Lower lobe of right lung (tissue), 2 donors: Measurements from ENCODE around the gene PSMG4. TPM values are rescaled to one million over a fixed set of nuclear protein-coding genes. Genes with fewer than 3 reads are reported as not detected.

Source experiments
- ATAC-seq, 2 donors: fragments of 200-7000 bp; cut with Tn5 transposase; one replicate each; pipeline ENCODE4 v1.9.1; 2020 to 2022; ENCODE audit warnings: mild to moderate bottlenecking in 2 of 2, moderate library complexity in 2 of 2
- DNase-seq: peaks from one replicate; pipeline ENCODE4 v3.0.0-alpha.2; 2020
- H3K27ac ChIP-seq: fragments of 200-600 bp; one replicate; pipeline ENCODE4 v1.8.0; 2022
- H3K27me3 ChIP-seq: fragments of 200-600 bp; one replicate; pipeline ENCODE4 v1.8.0; 2022; ENCODE audit warnings: low read depth
- H3K36me3 ChIP-seq: fragments of 200-600 bp; one replicate; pipeline ENCODE4 v1.8.0; 2022; ENCODE audit warnings: mild to moderate bottlenecking
- H3K4me1 ChIP-seq: fragments of 200-600 bp; one replicate; pipeline ENCODE4 v1.8.0; 2022
- H3K4me3 ChIP-seq: fragments of 200-600 bp; one replicate; pipeline ENCODE4 v1.8.0; 2022; ENCODE audit warnings: mild to moderate bottlenecking
- H3K9me3 ChIP-seq: fragments of 200-600 bp; one replicate; pipeline ENCODE4 v1.8.0; 2022
- CTCF ChIP-seq: fragments of 200-600 bp; IDR thresholded peaks from one replicate; pipeline ENCODE4 v1.8.0; 2022; ENCODE audit warnings: antibody characterized with exemption, mild to moderate bottlenecking
- intact Hi-C: fragments of 100-400 bp; cut with DNase I; formaldehyde crosslinking; loops from one replicate; pipeline ENCODE4 v1.11.0; 2022
- total RNA-seq: library from RNA; stranded (reverse); fragmentation: NEBNext Ultra II Directional; extraction: Animal tissue kit (Norgen Biotek cat#: 25700); gene quantifications from one replicate; pipeline ENCODE4 v1.2.1, GENCODE V29; 2021
- donor health status: DM: no; HTN: yes; CAD: no; lungs with severe emphysema.

Gene PSMG4
- total RNA-seq, 1 donor from 2014 or later, result 19.1 TPM

GRCh38 chr6:3305216-3305565 is 46.4 kb downstream of the PSMG4 start:
- Histone ChIP-seq H3K4me1 (no peaks in the 10 kb centered on the region), H3K4me3 (no peak overlapping the region), H3K36me3 (no peaks in the 10 kb centered on the region), H3K27ac (no peak overlapping the region), H3K27me3 (no peaks in the 10 kb centered on the region), H3K9me3 (no peaks in the 10 kb centered on the region)
- intact Hi-C loops, result no loop called here
- TF ChIP-seq CTCF, result no peak
- DNase-seq (no peak), ATAC-seq (no peak)

- no peak for ATAC-seq
- no peak for TF ChIP-seq CTCF
- intact Hi-C loops, result no loop called here
- no peaks in the 10 kb centered on the region for H3K4me1 ChIP-seq
- no peak overlapping the region for H3K27ac ChIP-seq
- no peaks in the 10 kb centered on the region for H3K27me3 ChIP-seq
- DNase-seq, result no peak
- H3K36me3 ChIP-seq, result no peaks in the 10 kb centered on the region
- no peak overlapping the region for H3K4me3 ChIP-seq
- H3K9me3 ChIP-seq, result no peaks in the 10 kb centered on the region
Observed at GRCh38 chr6:3305831-3306230, 47.1 kb downstream of the PSMG4 start.

GRCh38 chr6:3306848-3307247 is 48.1 kb downstream of the PSMG4 start:
- no peaks in the 10 kb centered on the region for H3K4me1 ChIP-seq
- TF ChIP-seq CTCF, result no peak
- H3K9me3 ChIP-seq, result no peaks in the 10 kb centered on the region
- H3K27me3 ChIP-seq, result no peaks in the 10 kb centered on the region
- H3K36me3 ChIP-seq, result no peaks in the 10 kb centered on the region
- H3K4me3 ChIP-seq, result no peak overlapping the region
- intact Hi-C loops, result no loop called here
- no peak overlapping the region for H3K27ac ChIP-seq
- ATAC-seq (no peak), DNase-seq (no peak)

- no peaks in the 10 kb centered on the region for H3K9me3 ChIP-seq
- no peak overlapping the region for H3K4me3 ChIP-seq
- ATAC-seq (no peak), DNase-seq (no peak)
- no peaks in the 10 kb centered on the region for H3K4me1 ChIP-seq
- no peak for TF ChIP-seq CTCF
- no peaks in the 10 kb centered on the region for H3K36me3 ChIP-seq
- intact Hi-C loops, result no loop called here
- H3K27ac ChIP-seq, result no peak overlapping the region
- H3K27me3 ChIP-seq, result no peaks in the 10 kb centered on the region
Observed at GRCh38 chr6:3307436-3307835, 48.7 kb downstream of the PSMG4 start.

- TF ChIP-seq CTCF, result no peak
- H3K4me3 ChIP-seq, result no peak overlapping the region
- no peaks in the 10 kb centered on the region for H3K27me3 ChIP-seq
- H3K9me3 ChIP-seq, result no peaks in the 10 kb centered on the region
- no peaks in the 10 kb centered on the region for H3K4me1 ChIP-seq
- DNase-seq (no peak), ATAC-seq (no peak)
- intact Hi-C loops, result no loop called here
- H3K27ac ChIP-seq, result no peak overlapping the region
- H3K36me3 ChIP-seq, result no peaks in the 10 kb centered on the region
Observed at GRCh38 chr6:3308106-3308505, 49.4 kb downstream of the PSMG4 start.
